Endodermal cell (in vitro differentiated cells): ENCODE data around the gene TRMT2A. TPM values are rescaled to one million over a fixed set of nuclear protein-coding genes. Genes with fewer than 3 reads are reported as not detected.

Experiments used
- DNase-seq: peaks from one replicate; pipeline ENCODE4 v3.0.0-alpha.2; 2017
- H3K27ac ChIP-seq: 2 replicates; pipeline ENCODE4 v1.5.1; 2013; ENCODE audit warnings: mild to moderate bottlenecking, low read depth, low read length, moderate library complexity
- H3K27me3 ChIP-seq: 2 replicates; pipeline ENCODE4 v1.6.1; 2013; ENCODE audit warnings: mild to moderate bottlenecking, low read length, moderate library complexity; ENCODE audit not compliant: insufficient read depth, control insufficient read depth, poor library complexity, severe bottlenecking
- H3K36me3 ChIP-seq: 2 replicates; pipeline ENCODE4 v1.7.0; 2013; ENCODE audit warnings: mild to moderate bottlenecking, low read length, moderate library complexity; ENCODE audit not compliant: control insufficient read depth, insufficient read depth
- H3K4me1 ChIP-seq: one replicate; pipeline ENCODE4 v1.7.0; 2013; ENCODE audit warnings: low read length; ENCODE audit not compliant: control insufficient read depth, insufficient read depth
- H3K4me3 ChIP-seq: 2 replicates; pipeline ENCODE4 v1.5.1; 2013; ENCODE audit warnings: mild to moderate bottlenecking, low read length, moderate library complexity
- H3K9ac ChIP-seq: 2 replicates; pipeline ENCODE4 v1.6.1; 2013; ENCODE audit warnings: mild to moderate bottlenecking, low read length, moderate library complexity; ENCODE audit not compliant: poor library complexity, severe bottlenecking; ENCODE audit errors: extremely low read depth
- H3K9me3 ChIP-seq: 2 replicates; pipeline ENCODE4 v1.6.1; 2013; ENCODE audit warnings: mild to moderate bottlenecking, low read length, moderate library complexity; ENCODE audit not compliant: control insufficient read depth
- H3K27ac Mint-ChIP-seq: 2 replicates; pipeline ENCODE4 v1.8.0; 2020; ENCODE audit warnings: mixed read lengths
- H3K27me3 Mint-ChIP-seq: 2 replicates; pipeline ENCODE4 v1.8.0; 2021; ENCODE audit warnings: mild to moderate bottlenecking, mixed read lengths; ENCODE audit not compliant: insufficient read depth
- H3K36me3 Mint-ChIP-seq: 2 replicates; pipeline ENCODE4 v1.8.0; 2020; ENCODE audit warnings: low read depth, mixed read lengths
- H3K4me1 Mint-ChIP-seq: 2 replicates; pipeline ENCODE4 v1.8.0; 2020; ENCODE audit warnings: mixed read lengths
- H3K4me3 Mint-ChIP-seq: 2 replicates; pipeline ENCODE4 v1.8.0; 2020; ENCODE audit warnings: mild to moderate bottlenecking, moderate library complexity, mixed read lengths
- H3K9me3 Mint-ChIP-seq: 2 replicates; pipeline ENCODE4 v1.8.0; 2020; ENCODE audit warnings: mild to moderate bottlenecking, mixed read lengths
- CTCF ChIP-seq: fragments of 200-600 bp; sonication (generic); conservative IDR thresholded peaks from 2 replicates; pipeline ENCODE4 v1.5.0; 2021; ENCODE audit warnings: antibody characterized with exemption, mild to moderate bottlenecking
- WGBS, 2 experiments: methylation state at CpG; one replicate each; pipeline versions ENCODE4 v1.1.5 to v1.1.7; 2013; ENCODE audit warnings: missing lambda C conversion rate in 2 of 2, mixed read lengths in 1 of 2; ENCODE audit not compliant: insufficient coverage in 1 of 2, insufficient read length in 1 of 2; 5-methylcytosine and 5-hydroxymethylcytosine counted together
- total RNA-seq, 2 donors: library from RNA; stranded (reverse); fragmentation: NEBNext Ultra II Directional in 1 of 2; extraction: Animal tissue kit (Norgen Biotek cat#: 25700) in 1 of 2; gene quantifications; 2 replicates in 1 of 2; 3 replicates in 1 of 2; pipeline ENCODE4 v1.2.1, GENCODE V29; 2021

The TRMT2A gene
- total RNA-seq, 2 donors from 2014 or later = 45.6 to 55.2 TPM

DNA sequence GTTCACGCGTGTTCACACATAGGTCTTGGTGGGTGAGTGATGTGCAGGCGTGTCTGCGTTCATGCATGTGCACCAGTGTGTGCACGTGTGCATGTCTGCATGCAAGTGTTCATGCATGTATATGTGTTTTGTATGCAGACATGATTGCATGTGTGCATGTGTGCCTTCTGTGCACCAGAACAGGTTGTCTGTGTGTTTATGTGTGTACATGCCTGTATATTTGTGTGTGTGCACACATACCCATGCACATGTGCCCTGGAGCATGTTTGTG is 19.5 kb upstream of the TRMT2A start:
- no peak overlapping the region for H3K4me3 ChIP-seq
- no peak for TF ChIP-seq CTCF
- no peak for DNase-seq
- H3K27me3 Mint-ChIP-seq = no peaks in the 10 kb centered on the region
- no peaks in the 10 kb centered on the region for H3K27me3 ChIP-seq
- H3K4me1 ChIP-seq = no peaks in the 10 kb centered on the region
- H3K27ac ChIP-seq = no peak overlapping the region
- no peak overlapping the region for H3K4me3 Mint-ChIP-seq
- no peak overlapping the region for H3K27ac Mint-ChIP-seq
- no peaks in the 10 kb centered on the region for H3K9me3 Mint-ChIP-seq
- no peak overlapping the region for H3K9ac ChIP-seq
- 94 to 95% methylated on average over 3 to 5 of the region's 5 CpGs for WGBS, 2 experiments
- H3K9me3 ChIP-seq = no peaks in the 10 kb centered on the region
- no peaks in the 10 kb centered on the region for H3K4me1 Mint-ChIP-seq
- peaks cover 7% of the 10 kb centered on the region for H3K36me3 Mint-ChIP-seq
- H3K36me3 ChIP-seq = peaks cover 7% of the 10 kb centered on the region

DNA sequence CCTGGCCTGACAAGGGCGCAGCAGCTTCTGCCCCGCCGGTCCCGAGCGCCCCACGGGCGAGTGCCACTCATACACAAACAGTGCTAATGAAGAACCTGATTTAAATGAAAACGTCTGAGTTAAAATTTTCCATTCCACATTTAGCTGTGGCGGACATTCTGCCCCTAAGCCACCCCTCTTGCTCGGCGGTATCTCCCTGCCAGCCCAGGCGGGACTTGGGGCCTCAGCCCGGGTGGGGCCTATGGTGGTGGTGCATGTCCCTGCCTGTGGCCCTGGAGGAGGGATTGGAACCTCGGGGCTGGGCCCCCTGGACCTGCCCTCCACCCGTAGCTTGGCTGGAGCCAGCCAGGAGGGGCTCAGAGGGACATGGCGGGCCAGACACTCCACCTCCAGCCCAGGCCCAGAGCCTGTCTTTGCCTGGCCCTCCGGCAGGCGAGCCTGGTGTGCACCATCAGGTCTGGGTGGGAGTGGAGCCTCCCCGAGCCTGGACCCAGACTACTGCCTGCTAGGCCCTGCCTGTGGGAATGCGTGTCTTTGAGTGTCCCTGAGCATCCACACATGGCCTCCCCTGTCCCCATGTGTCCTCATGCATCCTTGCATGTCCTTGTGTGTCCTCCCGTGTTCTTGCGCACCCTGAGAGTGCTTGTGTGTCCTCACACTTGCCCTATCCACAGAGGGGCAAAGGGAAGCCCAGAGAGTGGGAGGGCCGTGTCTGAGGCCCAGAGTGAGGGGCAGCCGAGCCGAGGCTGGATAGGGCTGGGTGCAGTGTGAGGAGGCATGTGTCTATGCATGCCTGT is 19.0 kb upstream of the TRMT2A start:
- no peak for DNase-seq
- H3K36me3 Mint-ChIP-seq = peaks cover 7% of the 10 kb centered on the region
- Histone ChIP-seq H3K36me3 (peaks cover 7% of the 10 kb centered on the region), H3K27ac (peak overlapping the region; percentile 32), H3K9ac (no peak overlapping the region), H3K4me3 (no peak overlapping the region), H3K9me3 (no peaks in the 10 kb centered on the region), H3K27me3 (no peaks in the 10 kb centered on the region), H3K4me1 (no peaks in the 10 kb centered on the region)
- H3K4me3 Mint-ChIP-seq = no peak overlapping the region
- no peak for TF ChIP-seq CTCF
- 94 to 96% methylated on average over 15 to 25 of the region's 25 CpGs for WGBS, 2 experiments
- no peaks in the 10 kb centered on the region for H3K27me3 Mint-ChIP-seq
- H3K9me3 Mint-ChIP-seq = no peaks in the 10 kb centered on the region
- H3K27ac Mint-ChIP-seq = no peak overlapping the region
- no peaks in the 10 kb centered on the region for H3K4me1 Mint-ChIP-seq

DNA sequence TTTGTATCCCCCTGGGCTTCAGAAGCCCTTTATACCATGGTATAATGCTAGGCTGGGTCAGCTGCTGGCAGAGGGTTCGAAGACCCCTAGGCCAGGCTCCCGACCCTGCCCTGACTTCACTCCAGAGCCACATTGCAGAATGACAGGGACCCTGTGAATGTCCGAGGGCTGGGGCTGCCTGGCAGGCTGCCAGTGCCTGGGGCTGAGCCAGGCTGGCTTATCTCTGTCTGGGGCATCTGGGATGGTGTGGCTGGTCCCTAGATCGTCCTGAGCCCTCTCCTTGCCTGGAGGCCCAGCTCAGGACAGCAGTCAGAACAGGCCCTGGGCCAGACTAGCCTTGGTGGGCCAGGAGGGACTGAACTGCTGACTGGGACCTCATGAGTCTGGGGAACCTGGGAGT is 18.2 kb upstream of the TRMT2A start:
- TF ChIP-seq CTCF = no peak
- Histone ChIP-seq H3K27ac (no peak overlapping the region), H3K36me3 (peaks cover 7% of the 10 kb centered on the region), H3K4me1 (no peaks in the 10 kb centered on the region), H3K4me3 (no peak overlapping the region), H3K27me3 (no peaks in the 10 kb centered on the region), H3K9me3 (no peaks in the 10 kb centered on the region), H3K9ac (no peak overlapping the region)
- H3K27me3 Mint-ChIP-seq = no peaks in the 10 kb centered on the region
- no peak overlapping the region for H3K27ac Mint-ChIP-seq
- H3K4me1 Mint-ChIP-seq = no peaks in the 10 kb centered on the region
- 89 to 94% methylated on average over 4 of the region's 4 CpGs for WGBS, 2 experiments
- DNase-seq = no peak
- H3K4me3 Mint-ChIP-seq = no peak overlapping the region
- peaks cover 7% of the 10 kb centered on the region for H3K36me3 Mint-ChIP-seq
- H3K9me3 Mint-ChIP-seq = no peaks in the 10 kb centered on the region
